Uterus (tissue), 4 donors: ENCODE results near the gene ADORA2B. TPM values are rescaled to one million over a fixed set of nuclear protein-coding genes. Genes with fewer than 3 reads are reported as not detected.

ENCODE experiments used
- DNase-seq, 2 donors: peaks; one replicate each; pipeline ENCODE4 v3.0.0-alpha.2; 2019 to 2020
- H3K27ac ChIP-seq, 2 donors: fragments of 200-600 bp; sonication (generic); 1 replicate in 1 of 2; 2 replicates in 1 of 2; pipeline ENCODE4 v1.5.1; 2016 to 2018
- H3K27me3 ChIP-seq, 2 donors: fragments of 200-600 bp; sonication (generic); one replicate each; pipeline ENCODE4 v1.5.1; 2018 to 2019; ENCODE audit warnings: control low read depth in 1 of 2
- H3K36me3 ChIP-seq, 2 donors: fragments of 200-600 bp; sonication (generic); one replicate each; pipeline ENCODE4 v1.5.1; 2019; ENCODE audit warnings: control low read depth in 1 of 2
- H3K4me1 ChIP-seq, 2 donors: fragments of 200-600 bp; sonication (generic); one replicate each; pipeline ENCODE4 v1.5.1; 2018 to 2019; ENCODE audit warnings: control low read depth in 1 of 2
- H3K4me3 ChIP-seq, 2 donors: fragments of 200-600 bp; sonication (generic); 1 replicate in 1 of 2; 2 replicates in 1 of 2; pipeline ENCODE4 v1.5.1; 2018 to 2019; ENCODE audit warnings: mild to moderate bottlenecking in 1 of 2
- H3K9me3 ChIP-seq, 2 donors: fragments of 200-600 bp; sonication (generic); one replicate each; pipeline ENCODE4 v1.5.1; 2019; ENCODE audit warnings: control low read depth in 1 of 2
- CTCF ChIP-seq, 4 experiments: fragments of 200-600 bp in 2 of 4; fragments of 450-650 bp in 2 of 4; sonication (generic) in 2 of 4; IDR thresholded peaks; one replicate each; pipeline ENCODE4 v1.5.1; 2016 to 2019; ENCODE audit warnings: antibody characterized with exemption in 4 of 4, mild to moderate bottlenecking in 2 of 4, moderate library complexity in 1 of 4
- POLR2A ChIP-seq, 2 donors: fragments of 450-650 bp; IDR thresholded peaks; one replicate each; pipeline ENCODE4 v1.6.1; 2016; ENCODE audit warnings: antibody characterized with exemption in 2 of 2, mild to moderate bottlenecking in 1 of 2, moderate library complexity in 1 of 2
- intact Hi-C: fragments of 100-400 bp; cut with DNase I; formaldehyde crosslinking; loops from one replicate; pipeline ENCODE4 v1.15.1; 2023; ENCODE audit warnings: low total_unique reads
- total RNA-seq, 4 donors: library from RNA; depleted of rRNA in 3 of 4; stranded (reverse); fragments of >200 nt in 3 of 4; gene quantifications; one replicate each; pipeline versions ENCODE4 v1.1.0 to v1.2.4, GENCODE V29; 2014 to 2023
- donor health status: DM: yes; HTN: yes; CAD: no.

ADORA2B gene
- total RNA-seq, 4 donors from 2014 or later, result 2.1 to 2.7 TPM; not detected in 2

DNA sequence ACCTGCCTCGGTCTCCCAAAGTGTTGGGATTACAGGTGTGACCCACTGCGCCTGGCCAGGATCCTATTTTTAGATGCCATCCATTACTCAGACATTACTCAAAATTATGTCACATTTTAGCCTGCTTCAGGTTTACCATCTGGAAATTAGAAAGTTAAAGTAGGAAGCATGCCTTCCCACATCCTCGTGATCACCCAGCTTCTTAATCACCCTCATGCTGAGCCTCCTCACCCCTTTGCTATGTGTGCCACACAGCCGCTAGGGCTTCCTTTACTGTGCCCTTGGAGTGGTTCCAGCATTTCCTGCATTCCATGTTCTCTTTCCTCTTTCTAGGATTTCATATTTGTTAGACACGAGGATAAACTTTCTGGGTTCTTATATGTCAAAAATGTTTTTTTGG is 9.3 kb downstream of the ADORA2B start:
- DNase-seq, result no peak
- H3K4me3 ChIP-seq, result no peak overlapping the region
- intact Hi-C loops, result no loop called here

GRCh38 chr17:15955793-15956541 is 11.0 kb downstream of the ADORA2B start:
- no peaks in the 10 kb centered on the region for H3K4me1 ChIP-seq
- DNase-seq, result no peak
- no peak overlapping the region for H3K4me3 ChIP-seq
- TF ChIP-seq CTCF (IDR thresholded peaks at IDR 0.05), result no peak
- no peak overlapping the region for H3K27ac ChIP-seq
- H3K36me3 ChIP-seq, result no peaks in the 10 kb centered on the region
- no peaks in the 10 kb centered on the region for H3K27me3 ChIP-seq
- H3K9me3 ChIP-seq, result no peaks in the 10 kb centered on the region
- intact Hi-C loops, result no loop called here

More for the DNA sequence above, 9.3 kb downstream of the ADORA2B start:
- Histone ChIP-seq H3K9me3 (no peaks in the 10 kb centered on the region), H3K4me1 (no peaks in the 10 kb centered on the region), H3K27ac (no peak overlapping the region), H3K27me3 (no peaks in the 10 kb centered on the region), H3K36me3 (no peaks in the 10 kb centered on the region)
- TF ChIP-seq CTCF (IDR thresholded peaks at IDR 0.05) (no peak), POLR2A (IDR thresholded peaks at IDR 0.05) (no peak)

GRCh38 chr17:15957206-15957605 is 12.3 kb downstream of the ADORA2B start:
- H3K27me3 ChIP-seq, result no peaks in the 10 kb centered on the region
- DNase-seq, result no peak
- H3K27ac ChIP-seq, result no peak overlapping the region
- intact Hi-C loops, result no loop called here
- no peak overlapping the region for H3K4me3 ChIP-seq
- TF ChIP-seq CTCF (IDR thresholded peaks at IDR 0.05), result no peak
- TF ChIP-seq POLR2A (IDR thresholded peaks at IDR 0.05), result no peak
- no peaks in the 10 kb centered on the region for H3K4me1 ChIP-seq
- no peaks in the 10 kb centered on the region for H3K36me3 ChIP-seq
- H3K9me3 ChIP-seq, result no peaks in the 10 kb centered on the region

GRCh38 chr17:15957608-15958307 is 12.8 kb downstream of the ADORA2B start:
- H3K4me3 ChIP-seq, result no peak overlapping the region
- H3K27me3 ChIP-seq, result no peaks in the 10 kb centered on the region
- no peaks in the 10 kb centered on the region for H3K4me1 ChIP-seq
- H3K36me3 ChIP-seq, result no peaks in the 10 kb centered on the region
- no peak for TF ChIP-seq CTCF (IDR thresholded peaks at IDR 0.05)
- DNase-seq, result no peak
- no peak overlapping the region for H3K27ac ChIP-seq
- H3K9me3 ChIP-seq, result no peaks in the 10 kb centered on the region
- intact Hi-C loops, result no loop called here

DNA sequence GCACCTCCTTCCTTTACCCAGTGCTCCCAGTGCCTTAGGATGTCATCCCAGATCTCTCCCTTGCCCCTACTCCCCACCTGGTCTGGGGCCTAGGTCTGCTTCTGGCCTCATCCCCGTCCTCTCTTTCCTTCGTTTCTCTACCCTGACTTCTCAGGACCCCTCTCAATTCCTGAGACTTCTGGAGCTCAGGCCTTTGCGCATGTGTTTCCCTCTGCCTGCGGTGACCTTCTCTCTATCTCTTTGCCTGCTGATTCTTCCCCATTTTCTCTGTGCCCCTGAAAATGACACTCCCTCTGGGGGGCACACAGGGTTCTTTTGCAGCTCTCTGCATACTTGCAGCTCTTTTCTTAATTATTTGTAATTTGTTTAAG is 13.5 kb downstream of the ADORA2B start:
- Histone ChIP-seq H3K9me3 (no peaks in the 10 kb centered on the region), H3K4me3 (no peak overlapping the region), H3K27ac (no peak overlapping the region), H3K27me3 (no peaks in the 10 kb centered on the region), H3K4me1 (no peaks in the 10 kb centered on the region), H3K36me3 (no peaks in the 10 kb centered on the region)
- intact Hi-C loops, result no loop called here
- TF ChIP-seq CTCF (IDR thresholded peaks at IDR 0.05) (no peak), POLR2A (IDR thresholded peaks at IDR 0.05) (no peak)
- DNase-seq, result no peak
